GM19463 (cell line): ENCODE data around the gene CASQ2.

Source experiments
- ATAC-seq: cut with Tn5 transposase; IDR thresholded peaks from one replicate; pipeline ENCODE4 v1.9.1; 2021; ENCODE audit warnings: mild to moderate bottlenecking, moderate library complexity; ENCODE audit not compliant: unreplicated experiment

CASQ2 gene

DNA sequence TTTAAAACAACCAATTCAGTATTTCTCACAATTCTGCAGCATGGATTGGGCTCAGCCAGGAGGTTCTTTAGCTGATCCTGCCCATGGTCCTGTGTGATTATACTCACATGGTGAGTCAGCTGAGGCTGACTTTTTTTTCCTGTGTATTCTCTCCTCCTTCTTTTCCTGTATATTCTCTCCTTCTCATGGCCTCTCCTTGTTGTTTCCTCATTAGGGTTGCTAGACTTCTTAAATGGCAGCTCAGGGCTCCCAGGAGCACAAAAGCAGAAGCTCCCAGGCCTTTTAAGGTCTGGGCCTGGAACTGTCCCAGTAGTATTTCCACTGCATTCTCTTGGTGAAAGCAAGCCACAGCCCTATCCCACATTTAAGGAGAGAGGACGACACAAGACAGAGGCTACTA is 99.9 kb downstream of the CASQ2 start:
- ATAC-seq, result no peak

DNA sequence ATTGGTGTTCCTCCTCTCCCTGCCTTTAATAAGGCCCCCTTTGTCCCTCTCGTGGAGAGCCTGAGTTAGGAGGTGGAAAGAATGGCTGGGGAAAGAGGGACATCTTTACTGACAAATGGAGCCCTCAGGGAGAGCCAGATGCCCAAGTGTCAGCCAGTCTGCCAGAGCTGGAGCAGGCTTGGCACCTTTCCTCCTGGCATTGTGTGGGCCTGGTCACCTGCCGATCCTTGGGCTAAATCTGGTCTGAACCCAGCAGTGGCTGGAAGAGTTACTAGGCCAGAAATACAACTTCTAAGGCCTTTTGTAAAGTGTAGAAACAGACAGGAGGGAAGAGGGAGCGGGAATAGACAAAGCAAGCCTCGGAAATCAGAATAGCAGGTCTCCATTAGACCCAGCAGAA is 101.8 kb downstream of the CASQ2 start:
- ATAC-seq, result no peak

DNA sequence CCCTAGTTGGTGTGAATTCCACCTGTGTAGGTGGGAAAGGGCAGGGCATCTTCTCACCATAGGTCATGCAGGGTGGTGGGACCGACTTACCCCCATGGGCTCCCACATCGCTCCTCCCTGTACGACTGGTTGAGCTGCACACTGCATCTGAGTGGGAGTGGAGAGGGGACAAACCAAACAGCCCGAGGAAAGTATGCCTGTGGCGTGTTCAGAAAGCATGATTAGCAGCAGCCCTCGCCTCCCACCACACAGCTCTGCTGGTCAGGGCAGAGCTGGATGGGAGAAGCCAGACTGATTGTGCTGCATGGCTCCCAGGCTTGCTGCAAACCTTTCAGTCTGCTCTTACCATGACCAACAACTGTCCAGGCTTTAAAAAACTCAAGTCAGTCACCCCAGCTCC is 102.3 kb downstream of the CASQ2 start:
- no peak for ATAC-seq

DNA sequence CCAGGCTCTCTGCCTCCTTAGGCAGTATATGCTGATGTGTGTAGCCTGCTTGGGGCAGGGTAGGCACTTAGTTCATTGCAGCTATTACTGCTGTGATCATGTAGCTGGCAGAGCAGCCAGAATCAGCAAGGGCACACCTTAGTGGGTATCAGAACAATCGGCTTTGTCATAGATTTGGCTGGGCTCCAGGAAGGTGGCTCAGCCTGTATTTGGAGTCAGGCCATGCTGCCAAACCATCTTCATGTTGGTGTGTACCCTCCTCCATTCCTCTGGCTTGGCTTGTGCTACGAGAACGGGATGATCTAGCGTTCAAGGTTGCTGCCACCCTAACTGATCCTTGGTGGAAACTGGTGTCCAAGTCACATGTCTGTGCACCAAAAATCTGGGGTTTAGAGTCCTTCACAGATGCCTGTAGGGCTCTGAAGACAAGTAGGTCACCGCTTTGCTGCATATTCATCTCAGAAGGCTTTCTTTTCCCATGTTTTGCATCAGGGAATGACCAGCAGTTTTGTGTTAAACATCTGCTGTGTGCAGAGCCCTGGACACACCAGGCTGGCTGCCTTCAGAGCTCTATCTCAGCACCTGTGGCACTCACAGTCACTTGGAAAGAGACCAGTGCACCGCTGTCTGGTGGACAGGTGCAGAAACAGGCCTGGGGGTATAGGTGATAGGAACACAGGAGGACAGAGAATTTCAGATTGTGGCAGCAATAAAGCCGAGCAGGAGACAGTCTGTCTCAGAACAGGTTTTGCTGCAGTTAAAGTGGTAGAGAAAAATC is 103.0 kb downstream of the CASQ2 start:
- ATAC-seq, result no peak

DNA sequence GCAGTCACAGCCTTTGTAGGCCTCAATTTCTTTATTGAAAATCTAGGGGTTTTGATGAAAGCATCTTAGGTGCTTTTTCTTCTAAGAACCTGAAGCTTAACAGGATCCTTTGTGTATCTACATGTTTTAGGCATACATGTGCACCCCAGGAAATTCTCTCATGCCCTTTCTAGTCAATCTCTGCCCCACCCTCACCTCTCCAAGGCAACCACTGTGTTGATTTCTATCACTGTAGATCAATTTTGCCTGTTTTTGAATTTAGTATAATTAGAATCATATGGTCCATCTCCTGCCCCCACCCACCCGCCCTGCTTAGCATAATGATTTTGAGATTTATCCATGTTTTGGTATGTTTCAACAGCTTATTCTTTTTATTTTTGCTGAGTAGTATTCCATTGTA is 107.4 kb downstream of the CASQ2 start:
- ATAC-seq, result no peak

DNA sequence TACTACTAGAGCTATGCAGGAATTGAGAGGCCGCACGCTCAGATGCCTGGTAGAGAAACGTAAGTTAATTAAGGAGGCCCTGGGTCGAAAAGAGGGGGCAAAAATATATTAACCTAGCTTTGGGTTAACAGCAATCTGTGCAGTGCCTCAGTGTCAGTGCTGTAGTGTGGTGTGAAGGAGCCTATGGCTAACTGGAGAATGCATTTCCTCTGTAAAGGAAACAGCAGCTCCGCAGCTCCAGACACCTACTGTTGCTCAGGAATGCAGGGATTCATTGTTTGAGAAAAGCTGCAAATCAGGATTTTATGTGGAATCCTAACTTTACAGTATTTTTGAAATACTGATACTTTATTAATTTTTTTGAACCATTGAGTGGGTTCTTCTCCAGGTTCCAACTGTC is 108.4 kb downstream of the CASQ2 start:
- ATAC-seq, result no peak

DNA sequence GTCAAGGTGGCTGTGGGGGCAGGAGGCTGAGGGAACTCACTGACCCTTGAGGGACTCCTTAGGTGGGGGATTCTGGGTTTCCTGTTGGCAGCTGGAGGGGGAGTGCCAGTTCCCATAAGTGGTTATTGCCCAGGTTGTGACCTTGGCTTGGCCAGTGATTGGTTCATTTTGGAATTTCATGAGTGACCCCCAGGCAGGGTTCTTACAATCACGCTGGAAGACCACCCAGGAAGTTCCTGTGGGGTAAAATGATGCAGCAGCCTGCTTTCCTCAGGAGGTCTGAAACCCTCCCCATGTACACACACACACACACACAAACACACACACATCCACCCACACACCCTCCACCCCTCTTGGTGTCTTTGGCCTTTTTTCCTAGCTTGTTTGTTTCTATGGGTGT is 109.9 kb downstream of the CASQ2 start:
- ATAC-seq, result no peak

DNA sequence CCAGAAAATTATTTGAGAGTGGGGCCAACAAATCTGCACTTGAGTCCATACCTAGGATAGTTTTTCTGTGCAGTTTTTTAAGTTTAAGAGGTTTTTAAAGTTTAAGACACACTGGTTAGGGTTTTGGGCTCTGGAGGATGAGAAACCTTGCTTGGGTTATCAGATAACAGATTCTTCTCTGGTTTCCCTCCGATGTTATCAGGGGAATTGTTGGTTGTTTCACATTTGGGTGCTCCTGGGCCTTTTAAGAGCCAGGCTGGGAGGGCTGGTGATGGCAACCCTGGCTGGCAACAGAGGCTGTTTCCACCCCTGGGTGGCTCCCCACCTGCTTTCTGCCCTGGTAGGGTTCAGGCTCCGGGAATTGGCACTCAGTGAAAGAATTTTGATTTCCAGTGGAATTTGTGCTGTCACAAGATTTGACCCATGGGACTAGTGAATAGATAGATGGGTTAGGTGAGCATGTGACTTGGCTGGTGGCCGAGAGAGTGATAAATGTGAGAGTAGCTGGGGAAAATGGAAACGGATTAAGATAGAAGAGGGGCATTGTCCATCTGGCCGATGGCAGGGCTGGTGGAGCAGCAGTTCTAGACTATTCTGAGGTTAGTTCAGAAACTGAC is 111.9 kb downstream of the CASQ2 start:
- no peak for ATAC-seq

DNA sequence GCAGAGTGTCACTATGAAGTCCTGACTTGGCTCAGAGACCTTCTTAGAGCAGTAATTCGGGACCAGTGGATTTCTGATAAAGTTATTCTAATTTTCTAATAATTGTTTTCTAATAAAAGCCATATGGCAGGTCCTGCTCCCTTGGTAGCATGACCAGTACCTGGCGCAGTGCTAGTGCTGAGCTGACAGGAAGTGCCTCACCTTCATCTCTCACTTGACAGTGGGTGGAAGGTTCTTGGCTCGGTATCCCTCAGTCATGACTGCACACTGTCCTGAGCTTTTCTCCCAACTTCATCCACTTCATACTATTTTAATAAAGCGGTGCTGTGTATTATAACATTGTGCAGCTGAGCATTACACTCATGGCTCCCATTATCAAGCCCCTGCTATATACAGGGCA is 112.6 kb downstream of the CASQ2 start:
- no peak for ATAC-seq

DNA sequence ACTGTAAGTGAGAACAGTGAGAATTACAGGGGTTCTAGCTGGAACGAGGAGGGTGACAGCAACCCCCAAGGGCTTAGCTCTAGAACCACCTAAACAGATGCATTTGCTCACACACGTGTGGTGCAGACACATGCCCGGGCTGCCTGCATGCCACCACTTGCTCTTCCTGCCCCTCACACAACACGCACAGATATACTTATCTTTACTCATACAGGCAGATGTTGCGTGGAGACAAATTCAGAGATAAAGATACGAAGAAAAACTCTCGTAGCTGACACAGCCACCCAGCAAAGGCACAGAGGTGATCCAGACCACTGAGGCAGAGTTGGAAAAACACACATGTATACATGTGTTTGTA is 113.2 kb downstream of the CASQ2 start:
- no peak for ATAC-seq

DNA sequence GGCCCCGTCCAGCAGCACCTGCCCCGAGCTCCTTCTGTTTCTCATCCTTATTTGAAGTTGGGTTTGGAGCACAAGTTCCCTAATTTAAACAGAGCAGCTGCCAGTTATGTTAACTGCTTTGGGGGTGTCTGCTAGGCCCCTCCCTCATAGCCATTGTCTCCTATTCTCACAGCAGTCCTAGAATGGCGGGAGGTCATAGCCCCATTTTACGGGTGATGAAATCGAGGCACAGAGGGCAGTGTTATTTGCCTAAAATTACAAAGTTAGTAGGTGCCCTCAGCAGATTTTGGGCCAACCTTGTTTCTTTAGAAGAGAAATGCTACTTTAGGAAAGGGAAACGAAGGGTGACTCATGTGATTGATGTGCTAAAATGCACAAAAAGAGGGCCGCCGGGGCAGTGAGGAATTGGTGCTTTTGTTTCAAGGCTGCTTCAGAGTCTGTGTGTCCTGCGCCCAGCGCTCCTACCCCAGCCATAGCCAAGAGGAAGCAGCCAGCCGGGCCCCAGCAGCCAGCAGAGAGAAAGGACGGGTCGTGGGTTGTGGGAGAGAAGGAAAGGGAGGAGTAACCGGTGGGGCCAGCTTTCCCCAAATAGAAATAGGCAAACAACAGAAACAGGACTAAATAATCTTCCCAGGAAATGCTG is 113.7 kb downstream of the CASQ2 start:
- no peak for ATAC-seq

DNA sequence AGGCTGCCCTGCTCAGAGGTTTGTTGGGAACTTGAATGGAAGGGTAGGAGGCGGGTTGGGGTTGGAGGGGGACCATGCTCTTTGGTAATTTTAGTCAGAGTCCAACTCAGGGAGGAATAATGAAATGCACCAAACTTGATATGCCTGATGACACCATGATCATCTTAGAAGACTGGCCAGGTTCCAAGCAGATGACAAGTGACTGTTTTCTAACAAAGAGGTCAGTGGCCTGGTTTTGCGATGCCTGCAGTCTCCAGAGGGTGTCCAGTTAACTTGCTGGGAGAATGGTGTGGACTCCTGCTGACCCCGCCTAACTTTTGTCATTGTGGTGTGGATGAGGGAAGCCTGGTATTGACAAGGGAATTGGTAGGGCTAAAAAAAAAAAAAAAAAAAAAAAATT is 114.4 kb downstream of the CASQ2 start:
- no peak for ATAC-seq

DNA sequence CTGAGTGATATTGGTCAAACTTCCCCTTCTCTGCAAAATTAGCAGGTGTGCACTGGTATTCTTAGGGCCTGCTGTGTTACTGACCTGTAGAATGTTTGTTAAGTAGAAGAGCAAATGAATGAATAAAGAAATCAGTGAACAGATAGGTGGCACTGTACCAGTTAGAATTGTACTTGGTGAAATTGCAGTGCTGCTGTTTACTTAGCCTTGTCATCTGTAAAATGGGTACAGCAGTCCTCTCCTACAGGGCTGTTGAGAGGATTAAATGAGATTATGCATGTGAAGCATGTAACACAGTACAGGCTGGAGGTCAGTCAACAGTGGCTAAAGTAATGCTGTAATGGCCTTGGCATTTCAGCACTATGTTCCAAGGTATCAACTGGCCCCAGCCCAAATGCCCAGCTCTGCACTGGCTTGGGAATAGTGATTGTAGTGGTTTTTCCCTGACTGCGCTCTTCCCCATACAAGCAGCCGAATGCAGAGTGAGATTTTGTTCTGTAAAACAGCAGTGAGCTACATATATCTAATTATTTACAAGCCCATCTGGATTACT is 116.2 kb downstream of the CASQ2 start:
- ATAC-seq, result no peak

DNA sequence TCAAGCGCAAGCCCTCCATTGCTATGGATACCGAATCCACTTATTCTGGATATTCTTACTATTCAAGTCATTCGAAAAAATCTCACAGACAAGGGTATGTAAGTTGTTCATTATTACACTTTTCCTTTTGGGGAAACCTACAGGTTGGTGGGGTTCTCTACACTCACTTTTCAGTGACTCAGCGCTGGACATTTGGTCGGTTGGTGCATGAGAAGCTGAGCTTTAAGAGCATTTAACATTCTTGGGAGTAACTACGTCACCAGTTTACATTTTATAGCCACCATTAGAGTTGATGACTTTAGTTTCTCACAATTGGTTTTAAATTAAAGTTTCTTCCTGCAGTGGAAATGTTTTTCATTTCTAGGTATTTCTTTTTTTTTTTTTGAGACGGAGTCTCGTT is 117.1 kb downstream of the CASQ2 start:
- ATAC-seq, result no peak

DNA sequence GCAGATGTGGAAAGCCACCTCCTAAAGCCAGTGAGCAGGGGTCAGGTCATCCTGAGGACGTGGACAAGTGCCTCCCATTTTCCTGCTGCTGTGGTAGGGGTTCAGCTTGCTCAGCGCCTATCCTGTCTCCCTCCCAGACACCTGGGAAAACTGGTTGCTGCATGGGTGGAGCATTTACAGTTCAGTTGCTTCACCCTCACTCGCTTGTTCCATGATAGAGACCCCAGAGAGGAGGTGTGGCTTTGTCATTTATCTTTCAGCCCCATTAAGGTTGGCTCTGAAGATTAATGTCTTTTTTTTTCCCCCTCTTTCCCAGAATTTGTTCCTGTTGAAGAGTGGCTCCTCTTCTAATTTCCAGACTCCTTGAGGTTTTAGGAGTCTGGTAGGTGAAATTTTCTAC is 117.6 kb downstream of the CASQ2 start:
- no peak for ATAC-seq
